Endothelial cell of umbilical vein (primary cell): Measurements from ENCODE around the gene EMC7. TPM values are rescaled to one million over a fixed set of nuclear protein-coding genes. Genes with fewer than 3 reads are reported as not detected.

Experiments
- BruUV-seq: library from RNA; stranded (reverse); fragments of 400-500 nt; replicated peaks from 2 replicates; lab custom pipeline; 2021; lab: Mats Ljungman, UMichigan
- CTCF ChIA-PET: fragments of 300-600, 350-600 bp; sonication (Branson Sonifier 250); formaldehyde crosslinking; loops from one replicate; lab custom pipeline; 2021; ENCODE audit warnings: antibody characterized with exemption, inconsistent platforms; lab: Charles Lee
- POLR2A ChIA-PET: fragments of 300-600, 350-600 bp; sonication (Branson Sonifier 250); formaldehyde crosslinking; loops from one replicate; lab custom pipeline; 2021; ENCODE audit warnings: antibody characterized with exemption, inconsistent platforms; lab: Charles Lee
- DNase-seq: peaks from one replicate; pipeline ENCODE4 v3.0.0-alpha.2; 2011; ENCODE audit warnings: low read depth, low spot score
- FAIRE-seq: peaks from 2 replicates; lab custom pipeline; 2011; peaks lifted over from hg19 to GRCh38; lab: Jason Lieb, UNC
- H2AFZ ChIP-seq: 2 replicates; pipeline ENCODE4 v1.6.0; 2012; ENCODE audit warnings: low read depth, low read length, control low read depth, inconsistent platforms
- H3K27ac ChIP-seq: 2 replicates; pipeline ENCODE4 v1.5.1; 2011; ENCODE audit warnings: low read depth, mild to moderate bottlenecking, control low read depth, low read length, moderate library complexity; ENCODE audit not compliant: insufficient read depth
- H3K27me3 ChIP-seq, 2 experiments: 2 replicates each; pipeline versions ENCODE4 v1.6.0 to v1.6.1; 2011; ENCODE audit warnings: low read length in 2 of 2, mixed read lengths in 1 of 2; ENCODE audit not compliant: control insufficient read depth in 2 of 2, insufficient read depth in 2 of 2
- H3K36me3 ChIP-seq, 2 experiments: 2 replicates in 1 of 2; 3 replicates in 1 of 2; pipeline ENCODE4 v1.5.1; 2011; ENCODE audit warnings: low read length in 2 of 2, mild to moderate bottlenecking in 1 of 2, moderate library complexity in 1 of 2; ENCODE audit not compliant: control insufficient read depth in 2 of 2, insufficient read depth in 2 of 2; ENCODE audit errors: extremely low read depth in 1 of 2
- H3K4me1 ChIP-seq: 3 replicates; pipeline ENCODE4 v1.5.1; 2011; ENCODE audit warnings: mild to moderate bottlenecking, low read length; ENCODE audit not compliant: control insufficient read depth, insufficient read depth; ENCODE audit errors: extremely low read depth
- H3K4me2 ChIP-seq: 2 replicates; pipeline ENCODE4 v1.6.1; 2011; ENCODE audit warnings: low read length, control low read depth, mixed read lengths; ENCODE audit not compliant: insufficient read depth
- H3K4me3 ChIP-seq, 3 experiments: fragments of 200-600 bp in 1 of 3; sonication (generic), shearing (Covaris generic) in 1 of 3; replicated peaks in 1 of 3; 2 replicates each; pipeline ENCODE4 v1.5.1; 2011 to 2016; ENCODE audit warnings: control low read depth in 3 of 3, low read length in 3 of 3, mild to moderate bottlenecking in 2 of 3, inconsistent platforms in 1 of 3, low read depth in 1 of 3, moderate library complexity in 1 of 3; ENCODE audit not compliant: insufficient read depth in 1 of 3
- H3K79me2 ChIP-seq: 2 replicates; pipeline ENCODE4 v1.6.0; 2012; ENCODE audit warnings: low read length, inconsistent platforms; ENCODE audit not compliant: control insufficient read depth, insufficient read depth
- H3K9ac ChIP-seq: replicated peaks from 2 replicates; pipeline ENCODE3; 2011; ENCODE audit warnings: low read length, control low read depth; ENCODE audit not compliant: insufficient read depth; ENCODE audit errors: extremely low read depth
- H3K9me1 ChIP-seq: replicated peaks from 3 replicates; pipeline ENCODE4 v1.6.0; 2011; ENCODE audit warnings: mild to moderate bottlenecking, low read length; ENCODE audit not compliant: control insufficient read depth, insufficient read depth; ENCODE audit errors: extremely low read depth
- H3K9me3 ChIP-seq: replicated peaks from 2 replicates; pipeline ENCODE4 v1.5.1; 2012; ENCODE audit warnings: low read length, inconsistent platforms; ENCODE audit not compliant: control insufficient read depth, insufficient read depth
- H4K20me1 ChIP-seq: replicated peaks from 2 replicates; pipeline ENCODE3; 2011; ENCODE audit warnings: mild to moderate bottlenecking, low read length; ENCODE audit not compliant: control insufficient read depth, insufficient read depth; ENCODE audit errors: extremely low read depth
- EZH2 ChIP-seq: IDR thresholded peaks from 2 replicates; pipeline ENCODE4 v1.6.1; 2012; ENCODE audit warnings: borderline replicate concordance, low read depth, mild to moderate bottlenecking, moderate library complexity, low read length, inconsistent platforms; ENCODE audit not compliant: severe bottlenecking
- FOS ChIP-seq: IDR thresholded peaks from 2 replicates; pipeline ENCODE4 v1.6.1; 2011; ENCODE audit warnings: mild to moderate bottlenecking, low read length, moderate library complexity, borderline replicate concordance; ENCODE audit not compliant: insufficient read depth
- GATA2 ChIP-seq: IDR thresholded peaks from 2 replicates; pipeline ENCODE4 v1.7.0; 2011; ENCODE audit warnings: low read depth, mild to moderate bottlenecking, moderate library complexity, mixed read lengths, low read length; ENCODE audit not compliant: insufficient read length, insufficient read depth
- JUN ChIP-seq: IDR thresholded peaks from 2 replicates; pipeline ENCODE4 v1.6.1; 2011; ENCODE audit warnings: borderline replicate concordance, low read depth; ENCODE audit not compliant: insufficient read length, insufficient read depth
- MYC ChIP-seq: IDR thresholded peaks from one replicate; pipeline ENCODE4 v1.6.1; 2011; ENCODE audit warnings: mild to moderate bottlenecking, low read depth, low read length
- POLR2A ChIP-seq: IDR thresholded peaks from 2 replicates; pipeline ENCODE4 v1.6.1; 2012; ENCODE audit warnings: low read depth, mild to moderate bottlenecking, control low read depth, low read length
- POLR2AphosphoS5 ChIP-seq: IDR thresholded peaks from 2 replicates; pipeline ENCODE4 v1.6.1; 2012; ENCODE audit warnings: low read depth, mild to moderate bottlenecking, control low read depth, low read length, moderate library complexity; ENCODE audit not compliant: insufficient read depth
- dilution Hi-C: fragments of 300-500 bp; cut with MboI; formaldehyde crosslinking; loops from one replicate; pipeline ENCODE4 v1.15.0; 2019; ENCODE audit warnings: low sequenced_read_pairs; ENCODE audit not compliant: extremely low pct_ligation_motif_present
- intact Hi-C: fragments of 100-400 bp; cut with micrococcal nuclease; formaldehyde crosslinking; loops from one replicate; pipeline ENCODE4 v1.10.0; 2022
- polyA plus RNA-seq, 4 experiments: library from polyadenylated mRNA; depleted of rRNA in 3 of 4; stranded (reverse) in 3 of 4; unstranded in 1 of 4; fragments of >200 nt; gene quantifications; 2 replicates each; pipeline versions ENCODE4 v1.2.1 to v1.2.3, GENCODE V29; 2011 to 2012; ENCODE audit warnings: missing spikeins in 1 of 4
- total RNA-seq: library from RNA; stranded (reverse); gene quantifications from 2 replicates; pipeline ENCODE4 v1.2.3, GENCODE V29; 2021
- TF ChIP-seq, protein P1 (sequence below), 2 donors: IDR thresholded peaks; 1 replicate in 1 of 2; 2 replicates in 1 of 2; pipeline ENCODE4 v1.5.1; 2011; ENCODE audit warnings: low read length in 2 of 2, mild to moderate bottlenecking in 2 of 2, moderate library complexity in 2 of 2, control low read depth in 1 of 2, inconsistent platforms in 1 of 2, low read depth in 1 of 2; ENCODE audit not compliant: insufficient read depth in 1 of 2; ENCODE audit errors: extremely low read depth in 1 of 2
- TF ChIP-seq, protein P2 (sequence below): IDR thresholded peaks from 2 replicates; pipeline ENCODE4 v1.6.1; 2011; ENCODE audit not compliant: insufficient read depth, insufficient read length

EMC7 gene
- total and polyA plus RNA-seq, 2 donors (not counting 3 experiments of a cell fraction or from before 2014, with no cell fraction given): 57.0 to 70.6 TPM

DNA sequence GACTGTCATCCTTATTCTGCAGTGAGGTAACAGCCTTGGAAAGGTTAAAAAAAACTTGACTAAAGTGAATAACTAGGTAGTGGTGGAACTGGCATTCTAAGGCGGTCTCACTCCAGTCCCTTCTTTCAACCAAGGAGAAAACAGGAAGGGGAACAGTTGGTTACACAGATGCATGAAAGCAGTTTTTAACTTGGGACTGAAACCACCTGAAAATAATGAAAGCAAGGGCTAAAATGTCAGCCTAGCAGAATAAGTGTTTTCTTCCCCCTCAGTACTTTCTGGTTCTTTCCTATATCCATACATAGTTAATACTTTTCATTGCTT, 61.9 kb downstream of the EMC7 start:
- no peak for TF ChIP-seq POLR2AphosphoS5
- TF ChIP-seq, protein P1, sequence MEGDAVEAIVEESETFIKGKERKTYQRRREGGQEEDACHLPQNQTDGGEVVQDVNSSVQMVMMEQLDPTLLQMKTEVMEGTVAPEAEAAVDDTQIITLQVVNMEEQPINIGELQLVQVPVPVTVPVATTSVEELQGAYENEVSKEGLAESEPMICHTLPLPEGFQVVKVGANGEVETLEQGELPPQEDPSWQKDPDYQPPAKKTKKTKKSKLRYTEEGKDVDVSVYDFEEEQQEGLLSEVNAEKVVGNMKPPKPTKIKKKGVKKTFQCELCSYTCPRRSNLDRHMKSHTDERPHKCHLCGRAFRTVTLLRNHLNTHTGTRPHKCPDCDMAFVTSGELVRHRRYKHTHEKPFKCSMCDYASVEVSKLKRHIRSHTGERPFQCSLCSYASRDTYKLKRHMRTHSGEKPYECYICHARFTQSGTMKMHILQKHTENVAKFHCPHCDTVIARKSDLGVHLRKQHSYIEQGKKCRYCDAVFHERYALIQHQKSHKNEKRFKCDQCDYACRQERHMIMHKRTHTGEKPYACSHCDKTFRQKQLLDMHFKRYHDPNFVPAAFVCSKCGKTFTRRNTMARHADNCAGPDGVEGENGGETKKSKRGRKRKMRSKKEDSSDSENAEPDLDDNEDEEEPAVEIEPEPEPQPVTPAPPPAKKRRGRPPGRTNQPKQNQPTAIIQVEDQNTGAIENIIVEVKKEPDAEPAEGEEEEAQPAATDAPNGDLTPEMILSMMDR (IDR thresholded peaks at IDR 0.05; ENCODE audit: extremely low read depth in 1 of 2, insufficient read depth in 1 of 2, low read depth in 1 of 2, low read length in 2 of 2): no peak
- TF ChIP-seq JUN: no peak
- no peak for TF ChIP-seq MYC
- no peak for TF ChIP-seq POLR2A
- no peak for TF ChIP-seq FOS
- TF ChIP-seq EZH2: no peak
- TF ChIP-seq, protein P2, sequence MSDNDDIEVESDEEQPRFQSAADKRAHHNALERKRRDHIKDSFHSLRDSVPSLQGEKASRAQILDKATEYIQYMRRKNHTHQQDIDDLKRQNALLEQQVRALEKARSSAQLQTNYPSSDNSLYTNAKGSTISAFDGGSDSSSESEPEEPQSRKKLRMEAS: no peak
- TF ChIP-seq GATA2: no peak

More for the DNA sequence above, 61.9 kb downstream of the EMC7 start:
- no peaks in the 10 kb centered on the region for H3K9me3 ChIP-seq
- H3K36me3 ChIP-seq: no peaks in the 10 kb centered on the region
- no peaks in the 10 kb centered on the region for H3K9me1 ChIP-seq
- H3K9ac ChIP-seq: no peak overlapping the region
- H3K27ac ChIP-seq: no peak overlapping the region
- ChIA-PET CTCF (interaction anchor here (1.3 to 1.6 kb wide), 2 partner anchors 21 to 76 kb away, joined by 3 to 5 read pairs; no protein-coding TSS in a partner anchor), POLR2A (no interaction called here)
- peaks cover 10% of the 10 kb centered on the region for H3K79me2 ChIP-seq
- peak; percentile 63 for FAIRE-seq
- peak overlapping the region; percentile 82 for H2AFZ ChIP-seq
- H3K4me1 ChIP-seq: peaks cover 13% of the 10 kb centered on the region
- intact Hi-C loops: loop anchor here (5.0 kb wide), 1 partner anchor 37 kb away; no protein-coding TSS in a partner anchor
- DNase-seq: peak; percentile 6
- H4K20me1 ChIP-seq: no peaks in the 10 kb centered on the region
- BruUV-seq: no TSS peak
- dilution Hi-C loops: no loop called here
- peak overlapping the region; percentile 97 for H3K4me2 ChIP-seq
- H3K27me3 ChIP-seq: no peaks in the 10 kb centered on the region
- peak overlapping the region in 1 of 3 experiments; percentile 95 for H3K4me3 ChIP-seq
